Right hindlimb (tissue), 1 donor: ENCODE results near the gene SLC26A4.

Experiments used
- DNase-seq: peaks from one replicate; pipeline ENCODE4 v3.0.0-alpha.2; 2018

SLC26A4 gene

GRCh38 chr7:107697321-107698049 lies 36.9 kb downstream of the SLC26A4 start:
- peak; percentile 35 for DNase-seq

- no peak for DNase-seq
Measured at GRCh38 chr7:107700570-107700969, 39.9 kb downstream of the SLC26A4 start.

GRCh38 chr7:107701191-107701590 lies 40.6 kb downstream of the SLC26A4 start:
- DNase-seq = no peak

- DNase-seq = no peak
Measured at GRCh38 chr7:107703219-107703618, 42.6 kb downstream of the SLC26A4 start.

GRCh38 chr7:107703872-107704271 lies 43.2 kb downstream of the SLC26A4 start:
- DNase-seq = no peak

GRCh38 chr7:107708956-107709355 lies 48.3 kb downstream of the SLC26A4 start:
- no peak for DNase-seq

- no peak for DNase-seq
Measured at GRCh38 chr7:107711301-107711700, 50.7 kb downstream of the SLC26A4 start.

- no peak for DNase-seq
Measured at GRCh38 chr7:107712025-107712424, 51.4 kb downstream of the SLC26A4 start.

GRCh38 chr7:107712896-107713295 lies 52.3 kb downstream of the SLC26A4 start:
- DNase-seq = no peak

GRCh38 chr7:107715531-107715930 lies 54.9 kb downstream of the SLC26A4 start:
- DNase-seq = no peak

GRCh38 chr7:107718456-107719193 lies 58.0 kb downstream of the SLC26A4 start:
- DNase-seq = no peak

GRCh38 chr7:107721286-107721685 lies 60.7 kb downstream of the SLC26A4 start:
- no peak for DNase-seq

- DNase-seq = no peak
Measured at GRCh38 chr7:107723255-107723654, 62.6 kb downstream of the SLC26A4 start.

- peak; percentile 22 for DNase-seq
Measured at GRCh38 chr7:107725138-107725740, 64.6 kb downstream of the SLC26A4 start.

GRCh38 chr7:107726356-107727130 lies 65.9 kb downstream of the SLC26A4 start:
- DNase-seq = no peak

- no peak for DNase-seq
Measured at GRCh38 chr7:107728276-107728675, 67.6 kb downstream of the SLC26A4 start.

GRCh38 chr7:107742678-107743566 lies 82.3 kb downstream of the SLC26A4 start:
- DNase-seq = no peak

GRCh38 chr7:107743567-107744344 lies 83.1 kb downstream of the SLC26A4 start, which contains the start of gene CBLL1:
Gene CBLL1, plus strand, starts transcription at chr7:107744142. Its CDS starts 22 bp downstream, at chr7:107744164.
- DNase-seq = peak; percentile 99

GRCh38 chr7:107744345-107744750 lies 83.7 kb downstream of the SLC26A4 start:
- no peak for DNase-seq

GRCh38 chr7:107746006-107746405 lies 85.4 kb downstream of the SLC26A4 start:
- no peak for DNase-seq

- no peak for DNase-seq
Measured at GRCh38 chr7:107751113-107751512, 90.5 kb downstream of the SLC26A4 start.
